ENCODE data around the gene SBK3.
"Not testable (repeated sequence)": the region's sequence is repeated elsewhere in the genome, so short reads cannot be mapped to it uniquely, and the experiment has no call there.

Gene SBK3

GRCh38 chr19:55545443-55545842 is at the start of gene SBK3:
TSS of gene SBK3 (minus strand) at chr19:55545543. CDS start at chr19:55545543, 0 bp downstream.
- no peak for DNase-seq (ENCODE audit: low read depth in 2 of 2)

GRCh38 chr19:55593096-55593772 is 47.9 kb upstream of the SBK3 start:
- DNase-seq (ENCODE audit: low read depth in 2 of 2) = no peak

- no peak for DNase-seq (ENCODE audit: low read depth in 2 of 2)
Measured at GRCh38 chr19:55592391-55593090, 47.2 kb upstream of the SBK3 start.

- no peak for DNase-seq (ENCODE audit: low read depth in 2 of 2)
Measured at GRCh38 chr19:55591555-55591954, 46.2 kb upstream of the SBK3 start.

- no peak for DNase-seq (ENCODE audit: low read depth in 2 of 2)
Measured at GRCh38 chr19:55590617-55591016, 45.3 kb upstream of the SBK3 start.

- DNase-seq (ENCODE audit: low read depth in 2 of 2) = no peak
Measured at GRCh38 chr19:55590109-55590508, 44.8 kb upstream of the SBK3 start.

- no peak for DNase-seq (ENCODE audit: low read depth in 2 of 2)
Measured at GRCh38 chr19:55588738-55589137, 43.4 kb upstream of the SBK3 start.

GRCh38 chr19:55586976-55587668 is 41.8 kb upstream of the SBK3 start:
- DNase-seq (ENCODE audit: low read depth in 2 of 2) = peak; percentile 75 to 78

GRCh38 chr19:55585658-55586339 is 40.5 kb upstream of the SBK3 start:
- DNase-seq (ENCODE audit: low read depth in 2 of 2) = peak; percentile 72 to 74

- DNase-seq (ENCODE audit: low read depth in 2 of 2) = no peak
Measured at GRCh38 chr19:55584871-55585270, 39.5 kb upstream of the SBK3 start.

- not testable (repeated sequence) for DNase-seq (ENCODE audit: low read depth in 2 of 2)
Measured at GRCh38 chr19:55583897-55584296, 38.6 kb upstream of the SBK3 start.

GRCh38 chr19:55582284-55582683 is 36.9 kb upstream of the SBK3 start:
- DNase-seq (ENCODE audit: low read depth in 2 of 2) = not testable (repeated sequence)

GRCh38 chr19:55581823-55582223 is 36.5 kb upstream of the SBK3 start:
- no peak for DNase-seq (ENCODE audit: low read depth in 2 of 2)

GRCh38 chr19:55581145-55581822 is 35.9 kb upstream of the SBK3 start:
- DNase-seq (ENCODE audit: low read depth in 2 of 2) = no peak

GRCh38 chr19:55580628-55581144 is 35.3 kb upstream of the SBK3 start, which contains the start of gene ZNF579:
TSS of gene ZNF579 (minus strand) at chr19:55580848. CDS start at chr19:55579639, 1,209 bp downstream.
- DNase-seq (ENCODE audit: low read depth in 2 of 2) = peak; percentile 80

- DNase-seq (ENCODE audit: low read depth in 2 of 2) = no peak
Measured at GRCh38 chr19:55579766-55580621, 34.7 kb upstream of the SBK3 start.

GRCh38 chr19:55578761-55579747 is 33.7 kb upstream of the SBK3 start:
- no peak for DNase-seq (ENCODE audit: low read depth in 2 of 2)

- DNase-seq (ENCODE audit: low read depth in 2 of 2) = no peak
Measured at GRCh38 chr19:55578031-55578760, 32.9 kb upstream of the SBK3 start.

All from fibroblast of skin of left quadriceps (primary cell).